DMS114 treated with DMSO at 0.1 percent for 48 hours (cell line): ENCODE data around the gene ZNF433.
"Not testable (repeated sequence)": the region's sequence is repeated elsewhere in the genome, so short reads cannot be mapped to it uniquely, and the experiment has no call there.

ENCODE experiments used
- DNase-seq: peaks from one replicate; lab custom pipeline; 2025; ENCODE audit not compliant: unreplicated experiment; lab: John Stamatoyannopoulos, UW

Gene ZNF433

DNA sequence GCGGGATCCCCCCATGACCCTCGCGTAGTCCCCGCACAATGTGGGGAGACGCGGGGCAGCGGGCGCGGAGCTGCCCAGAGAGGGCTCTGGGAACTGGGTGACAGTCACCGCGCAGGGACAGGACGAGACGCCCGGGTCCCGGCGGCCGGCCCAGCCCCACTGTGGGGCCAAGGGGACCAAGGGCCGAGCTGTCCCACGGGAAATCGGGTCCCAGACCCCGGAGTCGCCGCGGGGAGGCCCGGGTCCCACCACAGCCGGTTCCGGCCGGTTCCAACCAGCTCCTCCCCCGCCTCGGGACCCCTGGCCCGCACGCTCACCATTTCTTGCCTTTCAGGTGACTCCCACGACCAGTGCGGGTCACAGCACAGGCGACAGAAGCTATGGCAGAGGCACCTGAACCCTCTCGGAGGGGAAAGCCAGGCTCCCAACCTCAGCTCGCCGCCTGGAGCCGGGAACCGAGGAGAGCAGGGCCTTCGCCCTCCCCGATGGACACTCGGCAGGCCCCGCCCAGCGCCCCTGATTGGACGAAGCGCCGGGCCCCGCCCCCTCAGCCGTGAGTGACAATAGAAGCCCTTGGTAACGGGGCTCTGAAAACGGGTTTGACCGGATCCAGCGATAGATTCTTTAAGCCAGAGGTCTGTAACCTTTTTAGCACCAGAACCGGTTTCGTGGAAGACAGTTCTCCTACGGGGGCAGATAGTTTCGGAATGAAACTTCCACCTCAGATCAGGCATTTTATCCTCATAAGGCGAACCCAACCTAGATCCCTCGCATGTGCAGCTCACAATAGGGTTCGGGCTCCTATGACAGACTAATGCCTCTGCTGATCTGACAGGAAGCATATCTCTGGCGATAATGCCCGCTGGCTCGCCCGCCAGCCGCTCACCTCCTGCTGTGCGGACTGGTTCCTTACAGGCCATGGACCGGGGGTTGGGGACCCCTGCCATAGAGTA, at the start of gene ZNF433:
TSS of gene ZNF433 (minus strand) at position 460 of the 953 bp plus-strand sequence. CDS start at position 320, 140 bp downstream.
- peak; percentile 62 for DNase-seq

DNA sequence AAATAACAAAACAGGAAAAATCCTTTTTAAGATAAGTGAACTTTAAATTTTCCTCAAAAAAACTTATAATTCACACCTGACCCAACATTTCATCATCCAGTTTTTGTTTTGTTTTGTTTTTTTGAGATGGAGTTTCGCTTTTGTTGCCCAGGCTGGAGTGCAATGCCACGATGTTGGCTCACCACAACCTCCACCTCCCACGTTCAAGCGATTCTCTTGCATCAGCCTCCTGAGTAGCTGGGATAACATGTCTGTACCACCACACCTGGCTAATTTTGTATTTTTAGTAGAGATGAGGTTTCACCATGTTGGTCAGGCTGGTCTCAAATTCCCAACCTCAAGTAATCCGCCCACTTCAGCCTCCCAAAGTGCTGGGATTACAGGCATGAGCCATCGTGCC, 47.9 kb upstream of the ZNF433 start:
- DNase-seq, result not testable (repeated sequence)

DNA sequence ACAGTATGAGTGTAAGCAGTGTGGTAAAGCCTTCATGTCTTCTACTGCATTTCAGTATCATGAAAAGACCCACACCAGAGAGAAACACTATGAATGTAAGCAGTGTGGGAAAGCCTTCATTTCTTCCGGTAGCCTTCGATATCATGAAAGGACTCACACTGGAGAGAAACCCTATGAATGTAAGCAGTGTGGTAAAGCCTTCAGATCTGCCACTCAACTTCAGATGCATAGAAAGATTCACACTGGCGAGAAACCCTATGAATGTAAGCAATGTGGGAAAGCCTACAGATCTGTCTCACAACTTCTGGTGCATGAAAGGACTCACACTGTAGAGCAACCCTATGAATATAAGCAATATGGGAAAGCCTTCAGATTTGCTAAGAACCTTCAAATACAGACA, 41.9 kb upstream of the ZNF433 start:
- DNase-seq, result no peak

DNA sequence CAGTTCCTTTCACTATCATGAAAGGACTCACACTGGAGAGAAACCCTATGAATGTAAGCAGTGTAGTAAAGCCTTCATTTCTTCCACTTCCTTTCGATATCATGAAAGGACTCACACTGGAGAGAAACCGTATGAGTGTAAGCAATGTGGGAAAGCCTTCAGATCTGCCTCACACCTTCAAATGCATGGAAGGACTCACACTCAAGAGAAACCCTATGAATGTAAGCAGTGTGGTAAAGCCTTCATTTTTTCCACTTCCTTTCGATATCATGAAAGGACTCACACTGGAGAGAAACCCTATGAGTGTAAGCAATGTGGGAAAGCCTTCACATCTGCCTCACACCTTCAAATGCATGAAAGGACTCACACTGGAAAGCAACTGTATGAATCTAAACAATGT, 40.9 kb upstream of the ZNF433 start:
- DNase-seq, result not testable (repeated sequence)

DNA sequence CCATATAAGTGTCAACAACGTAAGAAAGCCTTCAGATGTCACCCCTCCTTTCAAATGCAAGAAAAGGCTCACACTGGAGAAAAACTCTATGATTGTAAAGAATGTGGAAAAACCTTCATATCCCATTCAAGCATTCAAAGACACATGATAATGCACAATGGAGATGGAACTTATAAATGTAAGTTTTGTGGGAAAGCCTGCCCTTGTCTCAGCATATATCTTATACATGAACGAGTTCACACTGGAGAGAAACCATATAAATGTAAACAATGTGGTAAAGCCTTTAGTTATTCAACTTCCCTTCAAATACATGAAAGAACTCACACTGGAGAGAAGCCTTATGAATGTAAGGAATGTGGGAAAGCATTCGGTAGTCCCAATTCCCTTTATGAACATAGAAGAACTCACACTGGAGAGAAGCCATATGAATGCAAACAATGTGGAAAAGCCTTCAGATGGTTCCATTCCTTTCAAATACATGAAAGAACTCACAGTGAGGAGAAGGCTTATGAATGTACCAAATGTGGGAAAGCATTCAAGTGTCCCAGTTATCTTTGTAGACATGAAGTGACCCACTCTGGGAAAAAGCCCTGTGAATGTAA, 40.2 kb upstream of the ZNF433 start:
- DNase-seq, result no peak

DNA sequence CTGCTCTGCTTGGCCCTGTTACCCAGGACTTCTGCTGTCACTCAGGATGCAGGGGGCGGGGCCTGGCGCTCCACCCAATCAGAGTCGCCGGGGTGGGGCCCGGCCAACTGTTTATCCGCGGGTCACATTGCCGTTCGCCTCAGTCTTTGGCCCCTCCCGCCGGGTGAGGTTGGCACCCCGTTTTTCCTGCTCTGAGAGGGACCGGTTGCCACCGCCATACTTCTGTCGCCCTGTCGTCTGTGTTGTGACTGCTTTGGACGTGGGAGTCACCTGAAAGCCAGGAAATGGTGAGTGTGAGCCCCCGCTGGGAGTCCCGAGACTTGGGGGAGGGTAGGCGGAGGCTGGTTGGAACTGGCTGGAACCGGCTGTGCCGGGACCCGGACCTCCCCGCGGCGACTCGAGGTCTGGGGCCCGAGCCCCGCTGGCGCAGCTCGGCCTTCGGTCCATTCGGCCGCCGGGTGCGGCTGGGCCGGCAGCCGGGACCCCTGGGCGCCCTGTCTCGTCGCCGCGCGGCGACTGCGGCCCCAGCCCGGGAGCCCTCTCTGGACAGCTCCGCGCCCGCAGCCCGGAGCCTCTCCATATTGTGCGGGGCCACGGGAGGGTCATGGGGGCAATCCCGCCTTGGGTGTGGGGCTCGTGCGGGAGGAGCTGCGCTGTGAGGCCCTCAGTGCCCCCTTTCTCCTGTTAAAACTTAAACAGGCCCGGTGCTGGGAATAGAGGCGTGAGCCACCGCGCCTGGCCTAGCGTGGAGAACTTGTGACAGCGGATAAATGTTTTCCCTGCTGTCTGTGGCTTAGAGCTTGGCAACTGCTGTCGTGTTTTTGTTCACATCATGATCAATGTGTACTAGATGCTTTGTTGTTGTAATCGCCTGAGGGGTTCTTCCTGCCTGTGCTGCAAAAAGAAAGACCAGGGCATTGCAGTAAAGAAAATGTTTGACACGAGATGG, 29.4 kb upstream of the ZNF433 start, which contains the start of gene ZNF844:
TSS of gene ZNF844 (plus strand) at position 142 of the 949 bp plus-strand sequence. CDS start at position 285, 143 bp downstream.
- DNase-seq, result peak; percentile 74

DNA sequence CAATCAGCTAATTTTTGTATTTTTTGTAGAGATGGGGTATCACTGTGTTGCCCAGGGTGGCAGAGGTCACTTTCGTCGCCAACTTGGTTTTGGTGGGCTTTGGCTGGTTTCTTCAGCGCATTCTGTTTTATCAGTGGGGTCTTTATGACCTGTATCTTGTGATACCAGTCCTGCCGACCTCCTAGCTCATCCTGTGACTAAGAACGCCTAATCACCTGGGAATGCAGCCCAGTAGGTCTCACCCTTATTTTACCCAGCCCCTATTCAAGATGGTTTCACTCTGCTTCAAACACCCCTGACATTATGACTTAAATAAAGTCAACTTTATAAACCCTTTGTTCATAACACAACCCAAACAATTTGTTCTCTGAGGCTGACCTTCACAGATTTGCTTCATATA, 20.3 kb upstream of the ZNF433 start:
- no peak for DNase-seq

DNA sequence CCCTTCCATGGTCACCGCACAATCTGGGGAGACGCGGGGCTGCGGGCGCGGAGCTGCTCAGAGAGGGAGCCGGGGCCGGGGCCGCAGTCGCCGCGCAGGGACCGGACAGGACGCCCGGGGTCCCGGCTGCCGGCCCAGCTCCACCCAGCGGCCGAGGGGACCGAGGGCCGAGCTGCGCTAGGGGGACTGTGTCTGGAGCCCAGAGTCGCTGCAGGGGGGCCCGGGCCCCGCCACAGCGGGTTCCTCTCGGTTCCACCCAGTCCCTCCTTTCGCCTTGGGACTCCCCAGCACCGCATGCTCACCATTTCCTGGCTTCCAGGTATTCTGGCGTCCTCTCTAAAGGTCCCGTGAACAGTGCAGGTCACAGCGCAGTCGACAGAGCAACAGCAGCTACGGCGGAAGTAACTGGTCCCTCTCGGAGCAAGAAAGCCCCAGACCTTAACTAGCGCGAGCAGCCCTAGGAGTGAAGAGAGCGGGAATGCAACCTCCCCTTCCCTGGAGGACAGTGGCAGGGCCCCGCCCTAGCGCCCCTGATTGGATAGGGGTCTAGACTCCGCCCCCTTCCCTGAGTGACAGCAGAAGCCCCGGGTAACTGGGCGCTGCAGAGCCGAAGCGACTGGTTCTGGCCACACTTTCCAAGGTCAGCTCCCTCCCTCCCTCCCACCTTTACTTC, 17.2 kb upstream of the ZNF433 start, which contains the start of gene ZNF878:
TSS of gene ZNF878 (minus strand) at position 465 of the 673 bp plus-strand sequence. CDS start at position 305, 160 bp downstream.
- peak; percentile 84 for DNase-seq

DNA sequence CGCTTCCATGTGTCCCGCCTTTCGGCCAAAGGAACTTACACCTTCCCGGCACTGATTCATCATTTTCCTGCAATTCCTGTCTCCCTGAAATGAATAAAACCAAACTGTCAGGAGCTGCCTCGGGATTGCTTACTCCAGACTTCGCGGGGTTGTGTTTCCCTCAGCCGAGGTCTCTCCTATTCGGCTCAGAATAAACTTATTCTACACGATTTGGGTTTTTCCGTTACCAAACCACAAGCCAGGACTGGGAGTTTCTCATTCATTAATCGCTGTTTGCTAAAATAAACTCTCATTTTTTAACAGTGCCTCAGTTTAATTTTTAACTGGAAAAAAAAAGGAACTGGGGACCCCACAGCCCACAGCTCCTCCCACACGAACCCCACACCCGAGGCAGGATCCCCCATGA, 16.6 kb upstream of the ZNF433 start:
- DNase-seq, result no peak

DNA sequence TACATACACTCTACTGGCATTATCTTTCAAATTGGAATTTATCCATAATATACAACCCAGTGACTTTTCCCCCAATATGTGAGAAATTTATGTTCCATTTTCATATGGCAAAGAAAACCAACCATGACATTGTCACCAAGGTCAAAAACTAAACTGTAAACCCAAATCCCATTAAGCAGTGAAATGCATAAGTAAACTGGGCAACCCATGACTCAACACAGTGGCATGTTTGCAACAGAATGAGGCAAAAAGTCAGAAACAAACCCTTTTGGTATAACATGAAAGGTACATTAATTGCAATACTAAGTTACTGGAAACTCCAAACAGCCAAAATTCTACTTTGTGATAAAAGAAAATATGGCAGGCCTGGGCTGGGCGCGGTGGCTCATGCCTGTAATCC, 12.4 kb upstream of the ZNF433 start:
- no peak for DNase-seq

DNA sequence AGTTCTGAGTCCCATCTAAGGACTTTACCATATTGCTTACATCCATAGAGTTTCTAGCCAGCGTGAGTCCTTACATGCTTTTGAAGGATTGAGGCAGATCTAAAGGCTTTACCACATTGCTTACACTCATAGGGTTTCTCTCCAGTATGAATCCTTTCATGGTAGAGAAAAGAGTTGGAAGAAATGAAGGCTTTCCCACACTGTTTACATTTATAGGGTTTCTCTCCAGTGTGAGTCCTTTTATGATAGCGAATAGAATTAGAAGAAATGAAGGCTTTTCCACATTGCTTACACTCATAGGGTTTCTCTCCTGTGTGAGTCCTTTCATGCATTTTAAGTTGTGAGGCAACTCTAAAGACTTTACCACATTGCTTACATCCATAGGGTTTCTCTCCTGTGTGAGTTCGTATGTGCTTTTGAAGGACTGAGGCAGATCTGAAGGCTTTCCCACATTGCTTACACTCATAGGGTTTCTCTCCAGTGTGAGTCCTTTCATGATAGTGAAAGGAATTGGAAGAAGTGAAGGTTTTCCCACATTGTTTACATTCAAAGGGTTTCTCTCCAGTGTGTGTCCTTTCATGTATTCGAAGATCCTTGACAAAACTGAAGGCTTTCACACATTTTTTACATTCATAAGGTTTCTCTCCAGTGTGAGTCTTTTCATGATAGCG, 8.4 kb upstream of the ZNF433 start:
- DNase-seq, result no peak

DNA sequence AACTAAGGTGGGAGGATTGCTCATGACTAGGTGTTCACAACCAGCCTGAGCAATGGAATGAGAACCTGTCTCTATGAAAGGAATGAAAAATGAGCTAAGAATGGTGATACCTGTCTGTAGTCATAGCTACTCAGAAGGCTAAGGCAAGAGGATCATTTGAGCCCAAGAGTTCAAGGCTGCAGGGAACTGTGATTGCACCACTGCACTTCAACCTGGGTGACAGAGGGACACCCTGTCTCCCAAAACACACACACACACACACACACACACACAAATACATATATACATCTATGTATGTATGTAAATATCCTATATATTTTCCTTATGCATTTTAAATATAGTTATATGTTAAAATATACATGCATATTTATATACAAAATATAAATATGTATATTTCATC, 7.4 kb upstream of the ZNF433 start:
- no peak for DNase-seq

DNA sequence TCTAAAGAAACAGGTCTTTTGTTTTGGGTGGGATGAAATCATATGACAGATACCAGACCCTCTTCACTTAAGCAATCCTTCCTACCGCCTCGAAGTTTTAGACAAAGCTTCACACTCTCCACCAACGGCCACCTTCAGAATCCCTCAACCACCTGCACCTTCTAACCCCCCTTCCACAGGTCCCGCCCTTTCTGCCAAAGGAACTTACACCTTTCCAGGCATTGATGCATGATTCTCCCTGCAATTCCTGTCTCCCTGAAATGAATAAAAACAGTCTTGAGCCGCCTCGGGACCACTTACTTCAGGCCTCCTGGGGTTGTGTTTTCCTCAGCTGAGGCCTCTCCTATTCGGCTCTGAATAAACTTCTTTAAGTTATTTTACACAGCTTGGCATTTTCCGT, 859 bp downstream of the ZNF433 start:
- DNase-seq, result no peak

DNA sequence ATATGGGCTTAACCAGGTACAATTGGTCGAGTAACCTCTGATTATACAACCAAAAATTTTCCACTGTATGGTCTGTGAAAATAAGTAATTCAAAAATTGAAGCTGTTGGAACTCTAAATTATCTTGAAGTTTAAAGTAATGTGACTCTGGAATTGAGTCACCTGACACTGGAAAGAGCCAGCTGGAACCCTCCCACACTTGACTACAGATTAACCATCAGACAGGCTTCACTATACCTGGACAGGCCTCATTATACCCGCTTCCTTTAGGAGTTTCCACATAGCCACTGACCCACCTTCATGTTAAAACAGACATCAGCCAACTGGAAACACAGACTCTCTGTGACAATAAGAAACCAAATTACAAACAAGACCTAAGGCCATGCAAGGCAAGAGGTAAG, 1.3 kb downstream of the ZNF433 start:
- DNase-seq, result no peak

DNA sequence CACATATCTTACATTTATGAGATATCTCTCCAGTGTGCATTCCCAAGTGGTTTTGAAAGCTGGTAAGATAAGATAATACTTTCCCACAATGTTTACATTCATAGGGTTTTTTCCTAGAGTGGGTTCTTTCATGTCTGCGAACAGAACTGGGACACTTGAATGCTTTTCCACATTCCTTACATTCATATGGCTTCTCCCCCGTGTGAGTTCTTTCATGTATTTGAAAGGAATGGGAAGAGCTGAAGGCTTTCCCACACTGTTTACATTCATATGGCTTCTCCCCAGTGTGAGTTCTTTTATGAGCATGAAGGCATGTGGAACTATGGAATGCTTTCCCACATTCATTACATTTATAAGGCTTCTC, 19.7 kb downstream of the ZNF433 start:
- no peak for DNase-seq

DNA sequence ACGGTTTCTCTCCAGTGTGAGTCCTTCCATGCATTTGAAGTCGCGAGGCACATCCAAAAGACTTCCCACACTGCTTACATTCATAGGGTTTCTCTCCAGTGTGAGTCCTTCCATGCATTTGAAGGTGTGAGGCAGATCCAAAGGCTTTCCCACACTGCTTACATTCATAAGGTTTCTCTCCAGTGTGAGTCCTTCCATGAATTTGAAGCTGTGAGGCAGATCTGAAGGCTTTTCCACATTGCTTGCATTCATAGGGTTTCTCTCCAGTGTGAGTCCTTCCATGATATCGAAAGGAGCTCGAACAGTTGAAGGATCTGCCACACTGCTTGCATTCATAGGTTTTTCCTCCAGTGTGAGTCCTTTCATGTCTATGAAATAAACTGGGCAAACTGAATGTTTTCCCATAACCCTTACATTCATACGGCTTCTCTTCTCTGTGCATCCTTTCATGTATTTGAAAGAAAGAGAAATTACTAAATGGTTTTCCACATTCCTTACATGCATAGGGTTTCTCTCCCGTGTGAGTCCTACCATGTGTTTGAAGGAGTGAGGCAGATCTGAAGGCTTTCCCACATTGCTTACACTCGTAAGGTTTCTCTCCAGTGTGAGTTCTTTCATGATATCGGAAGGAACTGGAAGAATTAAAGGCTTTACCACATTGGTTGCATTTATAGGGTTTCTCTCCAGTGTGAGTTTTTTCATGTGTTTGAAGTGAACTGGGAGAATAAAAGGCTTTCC, 20.3 kb downstream of the ZNF433 start:
- DNase-seq, result no peak

DNA sequence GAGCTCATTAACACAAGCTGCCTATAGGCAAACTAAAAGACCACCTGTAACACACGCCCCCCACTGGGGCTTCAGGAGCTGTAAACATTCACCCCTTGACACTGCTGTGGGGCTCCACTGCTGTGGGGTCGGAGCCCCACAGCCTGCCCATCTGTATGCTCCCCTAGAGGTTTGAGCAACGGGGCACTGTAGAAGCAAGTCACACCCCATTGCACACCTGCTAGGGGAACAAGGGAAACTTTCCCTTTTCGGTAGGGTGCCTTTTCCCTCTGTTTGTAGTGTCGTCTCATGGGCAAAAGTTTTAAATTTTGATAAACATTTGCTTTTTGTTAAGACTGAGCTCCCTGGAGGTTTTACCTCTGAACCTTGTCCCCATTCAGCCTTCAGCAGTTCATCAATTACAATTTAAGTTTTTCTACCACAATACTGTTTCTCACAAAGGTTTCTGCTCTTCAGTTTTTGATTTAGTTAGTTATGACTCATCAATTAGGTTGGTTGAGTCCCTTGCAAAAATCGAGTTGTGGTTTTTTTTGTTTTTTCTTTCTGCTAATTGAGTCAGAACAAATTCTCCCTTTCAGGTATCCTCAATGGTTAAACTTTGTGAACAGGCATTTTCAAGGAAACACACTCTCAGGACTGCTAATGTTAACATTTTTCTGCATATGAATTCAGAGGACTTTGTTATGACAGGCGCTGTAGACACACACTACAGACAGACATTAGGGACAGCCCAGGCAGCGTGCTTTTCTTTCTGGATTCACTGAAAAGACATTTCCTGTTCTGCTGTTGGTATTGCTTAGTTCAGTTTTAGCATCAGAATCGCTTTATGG, 35.1 kb downstream of the ZNF433 start:
- DNase-seq, result no peak

DNA sequence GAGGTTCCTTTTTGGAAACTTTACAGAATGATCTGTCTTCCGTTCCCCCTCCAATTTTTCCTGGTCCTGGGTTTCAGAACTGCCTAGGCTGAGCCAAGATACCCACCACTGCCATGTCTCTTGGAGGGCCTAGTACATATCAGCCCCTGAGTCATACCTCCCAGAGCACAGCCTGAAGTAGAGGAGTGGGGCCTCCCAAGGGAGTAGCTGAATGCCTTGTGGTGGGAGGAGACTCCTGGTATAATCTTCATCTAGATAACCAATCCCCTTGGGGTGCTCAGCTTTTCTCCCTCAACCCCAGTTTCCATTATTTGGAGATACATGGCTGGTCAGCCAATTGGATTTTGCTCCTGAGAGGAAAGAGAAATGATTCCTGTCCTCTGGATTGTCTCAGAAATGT, 40.3 kb downstream of the ZNF433 start:
- DNase-seq, result no peak
